ENCODE results near the gene ITGB5.

The ITGB5 gene

GRCh38 chr3:124761250-124761796 is 125.8 kb downstream of the ITGB5 start:
- in situ Hi-C loops (cut with MboI; ENCODE audit: low sequenced_read_pairs) = loop anchor here (25.0 kb wide), 1 partner anchor 676 kb away; no protein-coding TSS in a partner anchor

DNA sequence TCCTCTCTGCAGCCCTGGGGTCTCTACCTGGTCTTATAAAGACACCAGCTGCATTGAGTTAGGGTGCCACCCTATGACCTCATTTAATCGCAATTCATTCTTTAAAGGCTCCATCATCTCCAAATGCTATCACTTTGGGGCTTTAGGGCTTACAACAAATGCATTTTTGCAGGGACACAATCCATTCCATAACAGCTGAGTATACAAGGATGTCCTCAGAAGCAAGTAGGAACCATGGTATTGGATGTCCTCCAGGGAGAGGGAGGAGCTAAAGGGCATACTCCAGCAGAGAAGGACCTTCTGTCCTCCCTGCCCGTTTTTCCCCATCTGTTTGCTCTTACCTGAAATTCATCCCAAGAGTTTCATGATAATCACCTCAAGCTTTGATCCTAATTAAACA is 126.6 kb downstream of the ITGB5 start:
- in situ Hi-C loops (cut with MboI; ENCODE audit: low sequenced_read_pairs) = loop anchor here (25.0 kb wide), 1 partner anchor 677 kb away; no protein-coding TSS in a partner anchor

DNA sequence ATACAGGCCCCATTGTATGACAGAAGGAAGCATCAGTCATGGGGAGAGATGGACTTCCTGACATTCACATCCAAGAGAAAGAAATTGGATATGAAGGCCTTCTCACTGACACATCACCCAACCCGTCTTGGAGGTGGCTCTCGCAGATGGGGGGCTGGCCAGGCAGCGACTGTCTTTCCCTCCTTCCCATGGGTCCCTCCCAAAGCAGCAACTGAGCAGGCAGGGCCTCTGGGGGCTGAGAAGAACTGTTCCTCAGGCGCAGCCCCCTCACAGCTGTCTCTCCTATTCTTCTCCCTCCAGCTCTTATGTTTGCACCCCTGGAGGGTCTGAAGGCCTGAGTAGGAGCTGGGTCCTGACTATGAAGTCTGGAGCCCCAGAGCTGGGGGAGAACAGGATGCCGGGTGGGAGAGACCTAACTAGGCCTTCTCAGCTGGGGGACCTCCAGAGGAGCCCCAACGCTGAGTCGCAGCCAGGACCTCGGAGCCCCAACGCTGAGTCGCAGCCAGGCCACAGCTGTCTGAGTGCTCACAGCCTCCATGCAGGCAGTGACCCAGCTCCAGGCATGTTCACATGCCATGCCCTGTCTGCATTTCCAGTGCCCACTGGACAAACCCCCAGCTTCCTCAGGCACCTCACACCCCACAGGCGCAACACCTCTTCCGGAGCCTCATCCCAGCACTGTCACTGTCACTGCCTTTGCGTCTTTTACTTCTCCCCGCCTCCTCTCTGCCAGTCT is 127.3 kb downstream of the ITGB5 start:
- in situ Hi-C loops (cut with MboI; ENCODE audit: low sequenced_read_pairs) = loop anchor here (25.0 kb wide), 1 partner anchor 677 kb away; no protein-coding TSS in a partner anchor

DNA sequence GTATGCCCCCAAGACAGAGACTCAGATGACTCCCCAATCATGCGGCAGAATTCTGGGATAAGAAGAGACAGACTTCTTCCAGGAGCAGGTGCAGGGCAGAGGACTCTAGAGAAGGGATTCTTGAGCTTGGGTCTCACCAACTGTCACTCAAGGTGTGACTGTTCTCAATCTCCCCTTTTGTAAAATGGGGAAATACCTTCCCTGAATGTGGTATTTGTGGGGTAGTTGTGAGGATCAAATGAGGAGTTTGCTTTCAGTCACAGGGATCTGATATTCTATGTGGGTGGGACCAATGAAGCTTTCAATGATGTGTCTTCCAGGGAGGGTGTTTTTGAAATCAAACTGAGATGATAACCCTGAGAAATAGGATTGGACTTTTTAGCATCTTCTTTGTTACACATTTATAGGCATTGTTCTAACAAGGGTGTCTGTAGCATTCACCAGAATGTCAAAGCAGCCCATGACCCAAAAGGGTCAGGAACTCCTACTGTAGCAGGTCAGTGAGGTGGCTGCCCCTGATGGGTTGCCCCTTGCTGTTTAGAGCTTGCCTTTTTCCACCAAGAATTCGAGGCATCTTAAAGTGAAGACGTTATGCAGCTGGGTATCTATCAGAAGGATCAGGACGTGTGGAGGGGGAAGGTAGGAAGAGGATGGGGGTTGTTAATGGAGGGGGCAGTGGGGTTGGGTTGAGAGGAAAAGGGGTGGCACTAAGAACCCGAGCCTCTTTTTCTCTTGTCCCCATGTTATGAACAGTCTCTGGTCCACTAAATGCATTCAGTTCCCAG is 128.1 kb downstream of the ITGB5 start:
- in situ Hi-C loops (cut with MboI; ENCODE audit: low sequenced_read_pairs) = loop anchor here (25.0 kb wide), 1 partner anchor 678 kb away; no protein-coding TSS in a partner anchor

GRCh38 chr3:124757926-124758325 is 129.2 kb downstream of the ITGB5 start:
- in situ Hi-C loops (cut with MboI; ENCODE audit: low sequenced_read_pairs) = loop anchor here (25.0 kb wide), 1 partner anchor 679 kb away; no protein-coding TSS in a partner anchor

- in situ Hi-C loops (cut with MboI; ENCODE audit: low sequenced_read_pairs) = loop anchor here (25.0 kb wide), 1 partner anchor 685 kb away; no protein-coding TSS in a partner anchor
These were observed 135.1 kb downstream of the ITGB5 start for GRCh38 chr3:124752051-124752450.

DNA sequence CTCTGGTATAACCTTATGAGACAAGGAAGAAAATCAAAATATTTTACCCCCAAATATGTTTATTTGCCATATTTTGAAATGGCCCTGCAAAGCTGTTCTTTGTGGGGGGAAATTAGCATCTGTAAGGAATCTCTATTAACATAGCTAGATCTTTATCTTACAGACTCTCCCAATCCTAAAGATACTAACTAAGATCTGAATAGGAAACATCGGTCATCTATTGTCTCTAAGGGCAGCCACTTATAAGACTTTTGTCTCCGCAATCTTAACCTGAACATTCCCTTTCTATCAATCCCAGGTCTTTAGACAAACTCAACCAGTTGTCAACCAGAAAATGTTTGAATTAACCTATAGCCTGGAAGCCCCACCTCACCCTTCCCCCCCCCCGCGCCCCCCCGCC is 135.7 kb downstream of the ITGB5 start:
- in situ Hi-C loops (cut with MboI; ENCODE audit: low sequenced_read_pairs) = loop anchor here (25.0 kb wide), 1 partner anchor 686 kb away; no protein-coding TSS in a partner anchor

- in situ Hi-C loops (cut with MboI; ENCODE audit: low sequenced_read_pairs) = loop anchor here (25.0 kb wide), 1 partner anchor 687 kb away; no protein-coding TSS in a partner anchor
These were observed 137.3 kb downstream of the ITGB5 start for GRCh38 chr3:124749877-124750276.

DNA sequence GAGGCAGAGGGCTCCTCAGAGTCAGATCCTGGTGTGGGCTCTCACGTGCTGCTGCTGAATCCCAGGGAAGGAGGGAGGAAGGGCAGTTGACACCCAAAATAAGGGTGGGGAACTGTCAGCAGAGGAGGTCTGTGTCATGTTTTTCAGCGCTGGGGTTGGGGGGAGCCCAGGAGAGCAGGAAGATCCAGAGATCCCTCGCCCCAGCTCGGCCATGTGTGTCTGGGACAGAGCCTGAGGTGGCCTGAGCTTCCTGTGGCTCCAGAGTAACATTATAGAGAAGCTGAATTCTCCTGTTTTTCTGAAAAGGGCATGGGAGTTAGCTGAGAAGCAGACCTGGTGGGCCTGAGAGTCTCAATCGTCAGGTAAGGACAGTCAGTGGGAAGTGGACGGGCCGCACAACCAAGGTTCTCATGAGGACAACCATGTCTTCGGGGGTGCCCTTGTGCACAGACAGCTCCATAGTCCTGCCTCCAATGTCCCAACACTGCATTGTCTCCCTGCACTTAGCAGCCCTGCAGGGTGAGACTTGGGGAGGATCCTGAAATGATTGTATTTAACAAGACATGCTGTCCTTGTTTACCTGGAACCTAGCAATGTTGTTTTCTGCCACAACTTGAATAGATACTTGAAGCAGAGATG is 138.5 kb downstream of the ITGB5 start:
- in situ Hi-C loops (cut with MboI; ENCODE audit: low sequenced_read_pairs) = no loop called here

- in situ Hi-C loops (cut with MboI; ENCODE audit: low sequenced_read_pairs) = no loop called here
These were observed 139.8 kb downstream of the ITGB5 start for GRCh38 chr3:124747111-124747981.

- in situ Hi-C loops (cut with MboI; ENCODE audit: low sequenced_read_pairs) = no loop called here
These were observed 141.4 kb downstream of the ITGB5 start for GRCh38 chr3:124745756-124746155.

GRCh38 chr3:124741027-124741426 is 146.1 kb downstream of the ITGB5 start:
- in situ Hi-C loops (cut with MboI; ENCODE audit: low sequenced_read_pairs) = no loop called here

DNA sequence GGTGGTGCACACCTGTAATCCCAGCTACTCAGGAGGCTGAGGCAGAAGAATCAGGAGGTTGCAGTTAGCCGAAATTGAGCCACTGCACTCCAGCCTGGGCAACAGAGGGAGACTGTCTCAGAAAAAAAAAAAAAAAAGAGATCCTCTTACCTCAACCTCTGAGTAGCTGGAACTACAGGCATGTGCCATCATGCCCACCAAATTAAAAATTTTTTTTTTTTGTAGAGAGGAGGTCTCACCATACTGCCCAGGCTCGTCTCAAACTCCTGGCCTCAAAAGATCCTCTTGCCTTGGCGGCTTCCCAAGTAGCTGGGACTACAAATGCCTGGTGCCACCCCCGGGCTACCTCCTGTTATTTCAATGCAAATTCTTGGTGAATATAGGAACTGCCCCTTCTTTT is 155.4 kb downstream of the ITGB5 start:
- in situ Hi-C loops (cut with MboI; ENCODE audit: low sequenced_read_pairs) = no loop called here

DNA sequence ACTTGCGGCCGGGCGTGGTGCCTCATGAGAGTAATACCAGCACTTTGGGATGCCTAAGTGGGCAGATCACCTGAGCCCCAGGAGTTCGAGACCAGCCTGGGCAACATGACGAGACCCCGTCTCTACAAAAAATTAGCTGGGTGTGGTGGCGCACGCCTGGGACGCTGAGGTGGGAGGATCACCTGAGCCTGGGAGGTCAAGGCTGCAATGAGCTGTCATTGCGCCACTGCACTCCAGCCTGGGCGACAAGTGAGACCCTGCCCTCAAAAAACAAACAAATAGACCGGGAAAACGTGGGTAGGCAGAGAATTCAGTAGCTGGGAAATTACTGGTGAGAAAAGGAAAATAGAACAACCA is 156.2 kb downstream of the ITGB5 start:
- in situ Hi-C loops (cut with MboI; ENCODE audit: low sequenced_read_pairs) = no loop called here

DNA sequence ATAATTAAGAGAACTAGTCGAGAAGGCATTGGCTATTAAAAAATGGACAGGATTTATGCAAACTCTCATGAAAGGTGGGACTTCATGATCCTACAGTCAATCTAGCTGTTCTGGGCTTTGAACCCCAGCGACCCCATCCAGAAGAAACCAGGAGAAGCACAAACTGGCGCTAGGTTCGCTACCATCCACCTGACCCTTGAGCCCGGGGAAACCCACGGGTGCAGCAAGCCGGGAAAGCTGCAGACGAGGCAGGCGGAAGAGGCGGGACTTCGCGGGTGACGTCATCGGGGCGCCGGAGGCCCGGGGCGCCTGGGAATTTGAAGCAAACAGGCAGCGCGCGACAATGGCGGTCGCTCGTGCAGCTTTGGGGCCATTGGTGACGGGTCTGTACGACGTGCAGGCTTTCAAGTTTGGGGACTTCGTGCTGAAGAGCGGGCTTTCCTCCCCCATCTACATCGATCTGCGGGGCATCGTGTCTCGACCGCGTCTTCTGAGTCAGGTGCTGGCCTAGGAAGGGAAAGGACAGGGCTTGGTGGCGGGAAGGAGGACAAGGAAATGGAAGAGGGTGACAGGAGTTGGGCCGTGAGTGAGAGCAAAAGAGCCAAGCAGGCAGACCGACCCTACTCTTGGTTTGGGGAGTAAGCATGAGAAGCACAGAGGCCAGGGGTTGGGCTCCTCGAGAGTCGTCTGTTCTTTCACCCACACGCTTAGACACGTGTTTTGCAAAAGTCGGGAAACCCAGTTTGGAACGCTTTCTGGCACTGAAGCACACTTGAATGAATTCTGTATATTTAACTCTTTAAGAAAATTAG is 156.8 kb downstream of the ITGB5 start, which contains the start of gene UMPS:
TSS of gene UMPS (plus strand) at position 324 of the 812 bp plus-strand sequence. CDS start at position 344, 20 bp downstream.
- in situ Hi-C loops (cut with MboI; ENCODE audit: low sequenced_read_pairs) = no loop called here

DNA sequence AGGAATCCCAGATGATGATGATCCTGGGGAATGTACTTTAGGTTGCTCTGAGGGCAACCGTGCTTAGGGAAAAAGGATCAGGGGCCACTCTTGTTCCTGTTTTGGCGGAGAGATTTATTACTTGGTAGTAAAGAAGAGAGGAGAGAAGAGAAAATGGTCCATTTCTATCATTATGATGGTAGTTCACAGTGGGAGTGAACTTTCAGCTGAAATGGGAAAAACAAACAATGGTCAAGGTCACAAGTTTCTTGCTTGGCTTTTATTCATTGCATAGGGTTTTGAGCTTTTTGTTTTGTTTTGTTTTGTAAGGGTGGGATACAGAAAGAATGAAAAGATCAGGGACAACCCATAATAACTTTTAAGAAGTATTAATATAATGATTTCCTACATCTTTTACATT is 164.6 kb downstream of the ITGB5 start:
- in situ Hi-C loops (cut with MboI; ENCODE audit: low sequenced_read_pairs) = no loop called here

GRCh38 chr3:124714223-124714853 is 172.8 kb downstream of the ITGB5 start:
- in situ Hi-C loops (cut with MboI; ENCODE audit: low sequenced_read_pairs) = no loop called here
